ENCODE measurements around the gene VDR.

The VDR gene

DNA sequence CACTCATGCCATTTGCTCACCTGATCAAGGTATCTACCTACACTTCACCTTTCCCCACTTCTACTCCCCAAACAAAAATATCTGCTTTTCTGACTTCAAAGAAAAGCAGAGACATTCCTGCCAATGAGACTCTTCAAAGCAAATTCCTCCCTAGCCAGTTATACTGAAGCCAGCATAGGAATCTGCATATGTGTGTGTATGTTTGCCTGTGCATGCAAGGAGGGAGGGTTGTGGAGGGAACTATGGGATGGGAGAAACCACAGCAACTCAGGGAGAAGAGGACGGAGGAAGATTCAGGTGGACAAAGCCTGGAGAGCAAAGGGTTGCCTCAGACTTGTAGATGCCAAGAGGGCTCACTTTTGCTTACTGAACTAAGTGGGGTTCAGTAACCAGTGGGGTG, 26.4 kb upstream of the VDR start:
- no peak for DNase-seq (ENCODE audit: low read depth, low spot score)
- H3K27ac ChIP-seq = no peak overlapping the region

DNA sequence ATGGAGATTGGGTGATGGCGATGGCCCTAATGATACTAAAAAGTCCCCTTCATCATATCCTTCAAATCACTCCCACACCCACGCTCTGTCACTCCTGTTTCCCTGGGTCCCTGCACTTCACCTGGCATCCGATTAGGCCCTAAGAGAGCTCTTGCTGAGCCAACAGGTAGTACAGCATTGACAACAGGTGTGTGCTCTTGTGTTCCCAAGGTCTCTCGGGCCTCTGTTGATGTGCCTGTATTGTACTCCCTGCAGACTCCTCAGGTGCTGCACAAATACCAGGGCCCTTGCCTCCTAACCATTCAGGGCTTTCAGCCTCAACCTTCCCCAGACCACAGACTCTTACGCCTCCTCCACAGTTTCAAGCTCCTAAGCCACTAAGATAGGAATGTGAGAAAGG, 25.8 kb upstream of the VDR start:
- no peak for DNase-seq (ENCODE audit: low read depth, low spot score)
- H3K27ac ChIP-seq = no peak overlapping the region

DNA sequence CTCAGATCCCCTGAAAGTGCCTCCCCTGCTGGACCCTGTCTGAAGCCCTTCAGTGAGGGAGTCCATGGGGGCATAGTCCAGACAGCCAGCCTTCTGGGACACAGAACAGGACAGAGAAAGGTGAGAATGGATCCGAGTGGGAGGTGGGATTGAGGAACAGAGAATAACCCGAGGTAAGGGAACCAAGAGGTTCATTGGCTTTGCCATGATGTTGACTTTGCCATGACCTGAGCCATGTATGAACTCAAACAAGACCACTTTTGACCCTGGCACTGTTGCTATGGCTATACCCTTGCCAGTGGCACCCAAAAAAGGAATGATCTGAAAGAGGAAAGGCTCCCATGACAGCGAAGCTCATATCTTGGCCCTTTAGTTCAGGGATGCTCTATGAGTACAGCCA, 22.6 kb upstream of the VDR start:
- H3K27ac ChIP-seq = no peak overlapping the region
- no peak for DNase-seq (ENCODE audit: low read depth, low spot score)

DNA sequence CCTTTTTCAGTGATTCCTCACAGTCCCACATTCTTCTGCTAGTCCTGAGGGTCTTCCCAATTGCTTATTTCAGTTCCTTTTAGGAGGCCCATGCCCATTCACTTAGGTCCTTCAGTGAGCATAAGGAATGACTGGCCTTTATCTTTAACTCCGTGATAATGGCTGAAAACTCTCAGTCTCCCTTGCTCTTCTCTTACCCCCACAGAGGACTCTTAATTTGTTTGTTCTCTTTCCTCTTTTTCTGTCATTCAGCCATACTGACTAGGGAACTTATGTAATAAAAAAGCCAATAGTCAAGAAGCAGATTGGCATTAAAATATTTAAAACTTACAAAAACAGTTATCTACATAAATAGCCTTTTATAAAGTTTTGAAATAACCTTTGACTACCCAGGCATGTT, 17.1 kb upstream of the VDR start:
- H3K27ac ChIP-seq = no peak overlapping the region
- DNase-seq (ENCODE audit: low read depth, low spot score) = no peak

DNA sequence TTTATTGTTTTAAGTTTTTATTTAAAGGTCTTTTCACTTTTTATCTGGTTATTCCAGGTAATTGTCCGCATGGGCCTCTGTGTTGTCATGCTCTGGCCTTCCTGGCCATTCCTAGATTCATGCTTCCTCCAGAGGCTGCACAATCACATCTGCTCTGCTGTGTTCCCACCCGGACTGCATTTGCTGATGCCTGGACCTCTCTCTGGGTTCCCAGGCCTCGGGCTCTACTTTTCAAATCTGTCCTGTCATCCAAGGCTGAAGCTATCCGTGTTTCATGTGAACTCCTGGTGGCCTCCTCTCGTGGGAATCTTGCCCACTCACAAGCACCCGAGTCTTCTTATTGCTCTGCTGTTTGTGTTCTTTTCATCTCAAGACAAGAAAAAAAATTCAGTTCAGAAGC, 16.1 kb upstream of the VDR start:
- DNase-seq (ENCODE audit: low read depth, low spot score) = no peak
- H3K27ac ChIP-seq = no peak overlapping the region

DNA sequence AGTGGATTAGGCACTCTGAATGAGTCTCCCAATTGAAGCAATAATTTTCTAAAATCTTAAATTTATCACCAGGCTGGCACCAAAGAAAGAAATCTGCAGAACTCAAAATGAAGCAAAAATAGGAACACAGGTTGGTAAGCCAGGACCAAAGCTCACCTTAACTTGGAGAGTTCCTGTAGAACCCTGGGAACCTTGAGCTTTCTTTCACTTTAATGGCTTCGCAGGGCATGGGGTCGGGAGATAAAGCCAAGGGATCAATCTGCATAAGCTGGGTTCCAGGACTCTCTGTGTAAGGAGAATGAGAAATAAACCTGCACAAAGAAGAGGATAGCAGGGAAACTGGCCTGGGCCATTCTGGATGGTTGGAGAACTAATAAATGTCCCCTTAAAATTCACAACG, 8.3 kb upstream of the VDR start:
- H3K27ac ChIP-seq = no peak overlapping the region
- no peak for DNase-seq (ENCODE audit: low read depth, low spot score)

DNA sequence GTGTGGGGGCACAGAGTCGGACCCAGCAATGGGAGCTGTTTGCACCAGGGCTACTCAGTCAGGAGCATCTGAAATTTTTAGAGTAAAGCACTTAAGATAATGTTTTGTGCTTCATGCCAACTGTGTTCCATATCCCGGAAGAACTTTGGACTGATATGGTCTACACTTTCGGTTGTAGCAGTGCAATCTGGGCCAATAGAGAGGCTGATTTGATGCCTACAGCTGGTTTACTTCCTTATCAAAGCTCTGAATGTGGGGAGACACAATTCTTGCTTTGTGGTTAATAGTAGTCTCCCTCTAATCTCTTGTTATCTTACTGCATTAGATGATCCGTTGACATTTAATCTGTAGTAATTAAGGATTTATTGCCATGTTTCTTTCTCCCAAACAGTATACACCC, 7.8 kb upstream of the VDR start:
- no peak for DNase-seq (ENCODE audit: low read depth, low spot score)
- H3K27ac ChIP-seq = no peak overlapping the region

DNA sequence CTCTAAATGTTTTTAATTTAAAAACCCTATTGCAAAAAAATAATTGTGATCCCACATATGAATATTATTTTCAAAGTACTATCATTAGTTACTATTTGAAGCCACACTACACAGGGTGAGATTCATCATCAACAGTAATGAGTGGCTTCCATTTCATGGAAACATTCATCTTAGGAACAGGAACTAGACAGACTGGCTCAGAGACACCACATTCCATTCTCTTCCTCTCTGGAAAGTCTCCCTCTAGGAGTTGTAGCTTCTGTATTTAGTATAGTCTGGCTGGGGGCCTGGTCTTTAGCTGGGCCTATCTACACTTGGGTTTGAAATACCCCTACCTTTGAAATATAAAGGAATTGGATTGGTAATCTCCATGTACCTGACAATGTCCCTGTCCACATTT, 6.2 kb upstream of the VDR start:
- H3K27ac ChIP-seq = no peak overlapping the region
- DNase-seq (ENCODE audit: low read depth, low spot score) = no peak

DNA sequence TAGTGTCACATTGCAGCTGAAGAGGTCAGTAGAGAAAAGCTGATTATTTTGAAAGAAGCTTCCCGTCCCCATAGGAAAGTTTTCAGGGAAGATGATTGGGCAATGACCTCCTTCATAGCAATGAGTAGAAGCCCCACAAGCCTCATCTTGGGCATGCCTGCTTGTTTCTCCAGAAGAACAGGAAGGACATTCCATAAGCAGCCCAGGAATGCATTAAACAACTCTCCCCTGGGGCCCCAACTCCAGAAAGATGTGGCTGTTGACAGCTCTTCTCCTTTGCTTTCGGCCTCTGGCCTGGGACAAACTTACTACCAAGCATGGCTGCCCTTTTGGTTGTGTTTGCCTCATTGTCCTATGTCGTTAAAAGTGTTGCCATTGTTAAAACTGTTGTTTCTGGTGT, 5.7 kb upstream of the VDR start:
- DNase-seq (ENCODE audit: low read depth, low spot score) = no peak
- no peak overlapping the region for H3K27ac ChIP-seq

DNA sequence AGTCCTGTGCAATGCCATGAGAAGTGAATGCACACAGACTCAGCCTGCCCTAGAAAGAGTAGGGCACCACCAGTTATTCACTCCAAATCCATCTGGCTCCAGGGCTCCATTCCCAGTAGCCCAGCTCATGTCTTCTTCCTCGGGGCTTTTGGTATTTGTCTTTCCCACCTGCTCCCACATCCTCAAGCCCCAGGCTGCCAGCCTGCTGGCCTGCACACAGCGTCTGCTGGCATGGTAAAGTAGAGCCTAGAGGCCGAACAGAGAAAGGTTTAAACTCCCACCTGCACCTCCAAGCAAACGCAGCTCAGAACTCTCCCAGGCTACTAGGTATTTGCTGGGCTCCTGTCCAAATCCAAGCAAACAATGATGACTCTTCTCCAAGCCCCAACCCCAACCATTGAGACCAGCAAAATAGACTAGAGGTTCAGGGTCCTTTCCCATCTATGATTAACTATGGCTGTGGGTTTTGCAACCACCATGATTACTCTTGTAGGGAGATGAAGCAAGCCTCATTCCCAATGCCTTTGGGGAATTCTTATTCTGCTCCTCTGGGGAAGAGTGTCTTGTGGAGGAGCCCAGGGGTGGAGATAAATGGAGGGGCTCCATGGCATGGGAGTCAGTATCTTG, 5.2 kb upstream of the VDR start:
- DNase-seq (ENCODE audit: low read depth, low spot score) = no peak
- no peak overlapping the region for H3K27ac ChIP-seq

DNA sequence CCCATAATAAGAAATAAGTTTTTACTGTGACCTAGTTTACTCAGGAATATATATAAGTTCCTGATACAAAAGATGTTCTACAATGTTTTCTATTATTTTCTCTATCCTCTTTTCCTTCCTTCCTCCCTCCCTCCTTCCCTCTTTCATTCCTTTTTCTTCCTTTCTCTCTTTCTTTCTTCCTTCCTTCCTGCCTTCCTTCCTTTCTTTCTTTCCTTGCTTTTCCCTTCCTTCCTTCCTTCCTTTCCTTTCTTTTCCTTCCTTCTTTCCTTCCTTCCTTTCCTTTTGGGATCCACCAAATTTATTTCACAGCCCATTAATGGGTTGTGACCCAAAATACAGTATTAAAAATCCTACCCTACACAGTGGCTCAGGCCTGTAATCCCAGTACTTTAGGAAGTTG, 3.9 kb upstream of the VDR start:
- DNase-seq (ENCODE audit: low read depth, low spot score) = no peak

DNA sequence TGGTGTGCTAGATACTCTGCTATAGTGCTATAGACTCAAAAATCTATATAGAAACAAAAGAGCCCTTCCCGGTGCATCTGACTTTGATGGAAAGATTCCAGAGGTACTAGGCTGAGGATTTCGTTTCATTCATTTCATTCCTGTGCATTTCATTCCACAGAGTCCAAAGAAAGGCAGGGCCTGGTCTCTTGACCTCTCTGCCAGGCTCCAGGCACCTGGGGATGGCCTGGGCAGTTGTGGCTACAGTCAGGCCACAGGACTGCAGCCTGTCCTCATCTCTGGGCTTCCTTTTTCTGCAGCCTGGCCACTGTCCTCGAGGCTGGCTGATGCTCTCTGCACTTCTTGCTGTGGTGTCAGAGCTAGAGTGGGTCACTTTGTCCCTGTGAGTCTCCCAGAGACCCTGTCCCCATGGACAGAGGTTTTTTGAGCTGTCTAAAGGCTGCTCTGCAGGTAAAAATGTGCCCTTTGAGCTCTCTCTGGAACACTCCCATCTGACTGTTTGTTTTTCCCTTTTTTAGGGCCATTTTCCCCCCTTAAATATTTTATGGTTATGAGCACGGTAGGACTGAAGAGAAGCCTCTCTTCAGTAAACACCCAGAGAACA, 3.2 kb upstream of the VDR start:
- DNase-seq (ENCODE audit: low read depth, low spot score) = no peak
- H3K27ac ChIP-seq = no peak overlapping the region

More for the DNA sequence above, 3.9 kb upstream of the VDR start:
- H3K27ac ChIP-seq = no peak overlapping the region

DNA sequence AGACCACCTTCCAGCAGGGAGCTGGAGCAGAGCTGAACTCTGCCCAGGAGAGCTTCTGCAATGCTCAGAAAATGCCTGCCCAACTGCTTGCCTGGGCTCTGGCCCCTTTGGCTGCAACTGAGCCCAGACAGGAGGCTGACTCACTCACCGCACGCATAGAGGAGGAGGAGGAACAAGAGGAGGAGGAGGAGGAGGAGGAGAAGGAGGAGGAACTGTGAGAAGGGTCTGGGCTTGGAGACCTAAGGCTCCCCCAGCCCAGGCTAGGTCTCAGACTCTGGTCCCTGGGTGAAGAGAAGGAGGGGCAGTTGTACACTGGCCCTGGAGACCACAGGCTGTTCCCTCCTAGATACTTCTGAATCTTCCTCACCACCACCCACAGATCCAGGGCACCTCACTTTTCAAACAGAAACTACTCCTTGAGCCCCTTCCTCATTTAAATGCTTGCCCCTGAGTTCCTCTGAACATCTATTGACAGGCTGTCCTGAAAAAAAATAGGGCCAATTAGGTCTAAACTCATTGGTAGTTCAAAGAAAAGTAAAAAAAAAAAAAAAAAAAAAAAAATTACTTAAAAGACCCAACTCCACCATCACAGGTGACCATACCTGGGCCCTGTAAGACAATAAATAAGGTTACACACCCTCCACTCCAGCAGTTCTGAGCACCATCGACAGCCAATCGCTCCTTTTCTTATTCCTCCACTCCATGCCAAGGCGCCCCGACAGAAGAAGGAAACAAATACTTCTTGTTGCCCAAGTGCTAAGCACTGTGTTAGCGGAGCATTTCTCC, 674 bp downstream of the VDR start:
- H3K27ac ChIP-seq = peak overlapping the region; percentile 83
- DNase-seq (ENCODE audit: low read depth, low spot score) = no peak

DNA sequence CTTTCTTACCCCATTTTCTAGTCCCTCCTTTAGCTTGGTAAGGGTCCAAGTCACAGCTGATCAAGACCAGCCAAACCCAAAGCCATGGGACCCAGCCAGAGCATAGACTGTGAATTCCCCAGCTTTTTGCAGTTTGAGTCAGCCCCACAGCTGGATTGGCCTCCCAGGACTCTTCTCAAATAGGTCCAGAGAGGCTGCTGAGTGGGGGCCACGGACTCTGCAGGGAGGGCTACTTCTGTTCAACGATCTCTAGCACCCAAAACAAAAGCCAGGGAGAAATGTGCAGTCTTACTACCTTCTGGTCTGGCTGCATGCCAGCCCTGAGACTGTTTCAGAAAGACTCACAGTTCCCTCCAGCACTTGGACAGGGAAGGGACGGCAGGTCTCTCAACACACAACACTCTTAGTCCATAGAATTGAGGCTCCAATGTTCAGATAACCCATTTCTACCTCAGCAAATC, 1.6 kb downstream of the VDR start:
- H3K27ac ChIP-seq = peak overlapping the region; percentile 83

DNA sequence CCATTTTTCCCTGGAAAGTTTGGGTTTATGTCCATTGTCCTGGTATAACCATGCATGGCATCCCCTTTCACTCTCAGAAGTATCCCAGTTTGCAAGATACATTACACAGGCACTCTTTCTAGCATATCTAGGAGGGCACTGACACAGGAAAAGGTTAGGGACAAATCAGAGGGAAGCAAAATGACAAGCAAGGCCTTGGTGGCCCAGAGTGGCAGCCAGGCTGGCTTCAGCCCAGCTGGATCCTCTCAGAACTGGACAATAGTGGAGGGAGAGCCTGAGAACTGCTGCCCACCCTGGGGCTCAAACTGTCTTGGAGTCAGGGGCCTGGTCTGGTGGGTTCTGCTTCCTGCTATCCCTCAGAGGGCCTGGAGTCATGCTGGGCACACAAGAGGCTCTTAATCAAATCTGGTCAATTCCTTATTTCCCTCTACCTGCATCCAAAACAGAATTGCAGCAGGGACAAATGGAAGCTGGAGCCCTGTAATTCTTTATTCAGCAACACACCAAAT, 2.6 kb downstream of the VDR start:
- no peak overlapping the region for H3K27ac ChIP-seq
- no peak for DNase-seq (ENCODE audit: low read depth, low spot score)

More for the DNA sequence above, 1.6 kb downstream of the VDR start:
- DNase-seq (ENCODE audit: low read depth, low spot score) = no peak

DNA sequence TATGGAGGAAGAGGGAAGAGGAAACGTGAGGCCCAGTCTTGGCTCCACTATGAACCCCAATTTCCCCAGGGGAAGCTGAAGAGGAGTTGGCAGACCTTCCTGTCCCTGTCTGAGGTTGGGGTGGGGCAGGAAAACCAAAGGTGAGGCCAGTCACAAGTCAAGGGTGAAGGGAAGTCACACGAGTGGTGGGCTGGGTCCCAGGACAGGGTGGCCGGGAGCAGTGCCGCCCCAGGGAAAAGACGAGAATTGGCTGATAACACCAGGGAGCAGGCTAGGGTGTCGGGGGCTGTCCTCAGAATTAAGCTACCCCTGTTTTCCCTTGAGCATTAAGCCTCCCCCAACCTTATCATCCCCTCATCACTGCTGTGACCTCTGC, 3.1 kb downstream of the VDR start:
- no peak overlapping the region for H3K27ac ChIP-seq
- DNase-seq (ENCODE audit: low read depth, low spot score) = no peak

DNA sequence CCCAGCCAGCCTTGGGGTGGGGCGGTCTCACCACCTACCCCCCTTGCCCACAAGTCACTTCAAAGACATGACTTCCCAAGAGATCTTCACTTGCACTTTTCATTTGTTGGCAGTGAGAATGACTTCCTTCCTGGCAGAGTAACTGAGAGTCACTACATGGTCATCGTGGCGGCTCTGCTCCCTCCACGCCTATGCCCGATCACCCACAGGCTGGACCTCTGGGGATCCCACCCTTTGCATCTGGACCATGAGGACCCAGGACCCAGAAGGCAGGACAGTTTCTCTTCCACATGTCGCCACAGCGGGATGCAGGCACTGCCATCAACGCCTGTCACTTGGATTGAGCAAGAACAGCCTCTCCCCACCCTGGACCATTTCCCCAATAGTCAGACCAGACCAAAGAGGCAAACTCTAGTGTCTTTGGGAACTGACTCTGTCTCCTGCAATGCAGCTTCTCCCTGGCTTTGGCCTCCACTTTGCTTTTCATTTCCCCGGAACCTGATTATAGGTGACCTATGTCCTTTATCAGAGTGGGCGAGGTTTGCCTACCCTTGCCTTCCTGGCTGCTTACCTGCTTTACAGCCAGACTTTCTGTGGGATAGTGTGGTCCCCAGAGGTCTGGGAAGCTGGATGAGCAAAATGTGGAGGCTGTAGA, 3.6 kb downstream of the VDR start:
- no peak for DNase-seq (ENCODE audit: low read depth, low spot score)
- peak overlapping the region; percentile 37 for H3K27ac ChIP-seq

DNA sequence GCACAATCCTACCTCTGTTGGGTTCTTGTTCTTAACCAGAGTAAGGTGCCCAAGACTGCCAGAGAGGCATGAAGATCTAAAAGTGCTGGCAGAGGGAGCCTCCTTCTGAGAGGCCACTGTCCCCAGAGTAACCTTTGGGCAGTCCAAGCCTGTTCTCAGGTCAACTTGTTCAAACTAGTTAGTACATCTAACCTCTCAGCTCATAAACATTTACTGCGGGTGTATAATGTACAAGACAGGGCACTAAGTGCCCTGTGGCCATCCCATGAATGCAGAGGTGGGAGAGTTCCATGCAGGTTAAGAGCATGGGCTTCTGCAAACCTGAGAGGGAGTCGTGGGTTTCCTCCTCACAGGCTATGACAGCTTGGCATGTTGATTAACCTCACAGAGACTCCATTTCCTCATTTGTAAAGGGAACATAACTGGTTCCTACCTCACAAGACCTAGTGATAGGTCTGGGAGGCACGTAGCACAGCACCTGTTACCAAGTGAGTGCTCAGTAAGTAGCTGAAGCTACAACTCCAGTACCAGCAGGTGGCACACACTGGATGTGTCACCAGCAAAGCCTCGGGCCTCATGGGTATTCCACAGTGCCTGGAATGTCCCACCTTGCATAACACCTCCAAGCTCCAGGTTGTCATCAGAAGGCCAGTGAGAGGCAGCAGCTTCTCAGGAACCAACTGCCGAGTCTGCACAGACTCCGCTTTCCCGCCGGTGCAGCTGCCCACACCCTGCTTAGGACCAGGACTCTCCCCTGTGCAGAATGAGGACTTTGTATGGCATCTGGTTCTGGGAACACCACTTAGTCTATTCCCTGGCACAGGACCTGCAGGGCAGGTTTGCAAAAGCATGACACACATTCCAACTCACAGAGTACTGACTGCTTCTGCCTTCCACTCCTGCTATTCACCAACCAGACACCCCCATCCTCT, 4.4 kb downstream of the VDR start:
- DNase-seq (ENCODE audit: low read depth, low spot score) = peak; percentile 58

DNA sequence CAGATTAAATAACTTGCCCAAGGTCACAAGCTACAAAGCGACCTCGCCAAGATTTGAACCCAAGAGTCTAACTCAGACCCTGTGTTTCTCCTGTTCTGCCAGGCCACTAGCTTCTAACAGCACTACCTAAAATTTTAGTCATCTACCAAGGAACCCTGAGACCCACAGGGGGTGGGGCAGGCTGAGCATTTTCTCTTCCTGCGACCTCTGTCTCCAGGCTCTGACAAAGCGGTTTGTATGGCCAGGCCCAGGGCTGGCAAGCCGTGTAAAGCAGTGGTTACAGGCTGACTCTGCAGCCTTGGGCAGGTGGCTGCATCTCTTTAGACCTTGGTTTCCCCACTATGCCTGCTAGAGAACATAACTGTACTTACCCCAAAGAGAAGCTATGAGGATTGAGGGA, 5.3 kb downstream of the VDR start:
- H3K27ac ChIP-seq = no peak overlapping the region
- no peak for DNase-seq (ENCODE audit: low read depth, low spot score)

More for the DNA sequence above, 4.4 kb downstream of the VDR start:
- H3K27ac ChIP-seq = peak overlapping the region; percentile 37

DNA sequence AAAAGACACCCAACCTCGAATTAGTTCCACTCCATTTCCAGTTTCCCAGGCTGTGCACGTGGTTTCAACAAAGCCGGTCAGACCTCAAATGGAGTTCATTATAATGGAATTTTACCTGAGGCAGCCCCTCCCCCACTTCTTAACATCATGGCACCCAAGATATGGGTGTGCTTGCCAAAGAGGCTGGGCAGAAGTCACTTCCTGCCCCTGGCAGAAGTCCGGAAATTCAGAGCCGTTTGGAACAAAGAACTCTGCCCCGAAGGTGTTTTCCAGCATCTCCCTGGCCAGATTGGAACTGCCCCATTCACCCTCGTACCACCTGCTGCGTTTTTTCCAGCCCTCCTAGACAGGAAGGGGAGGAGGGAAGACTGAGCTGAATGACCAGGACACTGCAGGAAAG, 8.2 kb downstream of the VDR start:
- H3K27ac ChIP-seq = peak overlapping the region; percentile 44
- DNase-seq (ENCODE audit: low read depth, low spot score) = no peak
